Measurements from ENCODE around the gene CISD2. TPM values are rescaled to one million over a fixed set of nuclear protein-coding genes. Genes with fewer than 3 reads are reported as not detected.
"Not testable (repeated sequence)": the region's sequence is repeated elsewhere in the genome, so short reads cannot be mapped to it uniquely, and the experiment has no call there.

Gene CISD2, protein sequence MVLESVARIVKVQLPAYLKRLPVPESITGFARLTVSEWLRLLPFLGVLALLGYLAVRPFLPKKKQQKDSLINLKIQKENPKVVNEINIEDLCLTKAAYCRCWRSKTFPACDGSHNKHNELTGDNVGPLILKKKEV
- total RNA-seq, result 10 to 100 TPM; 29.0 to 36.9 (median 29.1) TPM

DNA sequence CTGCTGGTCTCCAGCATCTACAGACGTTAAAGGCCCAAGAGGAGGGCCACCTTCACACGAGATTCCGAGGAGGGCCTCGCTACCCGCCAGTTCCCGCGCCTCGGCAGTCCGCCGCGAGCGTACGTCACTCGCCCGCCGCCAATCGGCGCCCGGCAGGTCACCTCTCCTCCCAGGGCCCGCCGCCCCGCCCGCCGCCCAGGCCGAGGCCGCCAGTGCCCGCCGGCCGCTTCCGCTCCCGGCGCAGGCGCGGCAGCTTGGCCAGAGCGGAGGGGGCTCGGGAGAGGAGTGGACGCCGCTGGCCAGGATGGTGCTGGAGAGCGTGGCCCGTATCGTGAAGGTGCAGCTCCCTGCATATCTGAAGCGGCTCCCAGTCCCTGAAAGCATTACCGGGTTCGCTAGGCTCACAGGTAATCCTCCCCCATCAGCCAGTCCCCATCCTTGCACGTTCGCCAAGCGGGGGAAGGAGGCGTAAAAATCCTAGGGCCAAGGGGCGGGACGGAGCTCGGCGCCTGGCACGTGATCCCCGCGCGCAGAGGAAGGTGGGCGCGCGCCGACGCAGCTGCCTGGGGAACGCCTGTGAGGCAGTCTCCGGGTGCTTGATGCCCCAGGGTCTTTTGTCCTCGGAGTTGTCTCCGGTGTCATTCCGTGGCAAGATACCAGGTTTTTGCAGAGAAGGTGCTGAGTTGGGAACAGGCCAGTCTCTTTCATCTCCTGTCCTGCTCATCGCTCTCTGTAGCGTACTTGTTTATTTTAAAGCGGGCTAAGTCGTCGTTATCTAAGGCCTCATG lies at the start of gene CISD2:
Gene CISD2 (plus strand): TSS at position 212 of the 788 bp plus-strand sequence. CDS start 93 bp downstream, at position 305.
- H3K9me3 Mint-ChIP-seq, result no peaks in the 10 kb centered on the region
- H3K27me3 Mint-ChIP-seq (ENCODE audit: low read depth), result no peaks in the 10 kb centered on the region
- peaks cover 61% of the 10 kb centered on the region for H3K4me1 Mint-ChIP-seq (ENCODE audit: low read depth)
- DNase-seq (peak; percentile 84), ATAC-seq (peak; percentile 90 to 92)
- peaks cover 8% of the 10 kb centered on the region for H3K36me3 Mint-ChIP-seq (ENCODE audit: insufficient read depth)
- peak within 1 kb of the TSS; percentile 85 for H3K4me3 Mint-ChIP-seq

DNA sequence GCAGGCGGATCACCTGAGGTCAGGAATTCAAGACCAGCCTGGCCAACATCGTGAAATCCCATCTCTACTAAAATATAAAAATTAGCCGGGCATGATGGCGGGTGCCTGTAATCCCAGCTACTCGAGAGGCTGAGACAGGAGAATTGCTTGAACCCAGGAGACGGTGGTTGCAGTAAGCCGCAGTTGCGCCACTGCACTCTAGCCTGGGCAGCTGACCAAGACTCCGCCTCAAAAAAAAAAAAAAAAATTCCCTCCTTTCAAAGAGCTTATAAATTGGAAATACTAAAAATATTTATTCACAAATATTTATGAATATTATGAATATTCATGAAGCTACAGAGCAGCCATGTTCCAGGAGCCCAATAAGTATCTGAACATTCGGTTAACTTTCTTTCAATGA lies 49.7 kb upstream of the CISD2 start:
- DNase-seq; H3K9me3 Mint-ChIP-seq; ATAC-seq; H3K27me3 Mint-ChIP-seq (ENCODE audit: low read depth): not testable (repeated sequence)
- Mint-ChIP-seq H3K4me3 (peak overlapping the region; percentile 61), H3K36me3 (ENCODE audit: insufficient read depth) (peaks cover 51% of the 10 kb centered on the region), H3K4me1 (ENCODE audit: low read depth) (peaks cover 83% of the 10 kb centered on the region)

DNA sequence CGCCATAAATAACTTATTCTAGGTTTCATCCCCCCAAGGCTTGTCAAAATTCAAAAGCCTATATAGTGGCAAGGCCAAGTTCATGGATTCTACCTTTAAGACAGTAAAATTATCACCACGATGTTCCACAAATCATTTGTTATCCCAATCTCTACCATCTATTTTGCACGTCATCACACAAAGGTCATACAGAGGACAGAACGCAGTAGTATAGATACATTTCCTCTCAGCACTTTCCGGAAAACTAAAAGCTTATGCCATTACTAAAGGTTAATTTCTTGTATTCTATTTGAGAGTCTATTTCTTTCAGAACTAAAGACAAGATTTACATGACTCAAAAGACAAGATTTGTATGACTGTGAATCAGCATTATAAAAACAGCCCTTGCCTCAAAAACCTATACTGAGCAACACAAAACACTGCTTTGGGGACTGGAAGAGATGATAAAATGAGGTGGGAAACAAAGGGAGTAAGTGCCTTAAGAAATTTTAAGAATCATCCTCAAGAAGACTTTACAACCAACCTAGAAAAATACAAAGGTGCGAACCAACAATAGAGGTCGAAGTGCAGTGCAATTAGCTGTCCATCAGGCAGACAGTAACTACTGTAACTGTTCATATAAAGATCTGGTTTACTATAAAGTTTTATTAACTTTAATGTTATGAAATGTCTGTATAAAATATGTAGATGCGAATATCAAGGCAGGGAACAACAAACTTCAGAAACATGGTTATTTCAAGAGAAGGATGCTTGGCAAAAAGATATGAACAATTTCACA lies 49.0 kb upstream of the CISD2 start:
- H3K27me3 Mint-ChIP-seq (ENCODE audit: low read depth), result no peaks in the 10 kb centered on the region
- H3K9me3 Mint-ChIP-seq, result no peaks in the 10 kb centered on the region
- DNase-seq (no peak), ATAC-seq (peak; percentile 74 to 77)
- no peak overlapping the region for H3K4me3 Mint-ChIP-seq
- peaks cover 78% of the 10 kb centered on the region for H3K4me1 Mint-ChIP-seq (ENCODE audit: low read depth)
- peaks cover 51% of the 10 kb centered on the region for H3K36me3 Mint-ChIP-seq (ENCODE audit: insufficient read depth)

DNA sequence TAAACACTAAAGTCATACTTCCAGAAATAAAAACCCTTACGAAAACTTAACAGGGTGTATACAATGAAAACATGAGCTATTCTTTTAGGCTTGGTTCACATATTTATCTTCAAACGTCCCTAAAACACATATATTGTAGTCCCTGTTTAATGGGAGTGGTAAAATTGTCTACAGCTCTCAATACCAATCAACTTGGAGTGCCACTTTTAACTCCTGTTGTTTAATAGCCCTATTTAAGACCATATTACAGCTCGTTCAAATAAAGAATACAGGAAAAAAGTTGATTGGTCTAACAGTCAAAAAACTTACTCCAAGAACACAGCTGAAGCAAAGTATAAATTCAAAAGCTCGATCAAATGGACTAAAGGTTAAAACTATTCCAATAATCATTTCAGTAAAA lies 45.3 kb upstream of the CISD2 start:
- Mint-ChIP-seq H3K4me3 (no peak overlapping the region), H3K4me1 (ENCODE audit: low read depth) (peaks cover 51% of the 10 kb centered on the region), H3K9me3 (no peaks in the 10 kb centered on the region), H3K27me3 (ENCODE audit: low read depth) (no peaks in the 10 kb centered on the region), H3K36me3 (ENCODE audit: insufficient read depth) (peaks cover 35% of the 10 kb centered on the region)
- ATAC-seq (no peak), DNase-seq (no peak)

DNA sequence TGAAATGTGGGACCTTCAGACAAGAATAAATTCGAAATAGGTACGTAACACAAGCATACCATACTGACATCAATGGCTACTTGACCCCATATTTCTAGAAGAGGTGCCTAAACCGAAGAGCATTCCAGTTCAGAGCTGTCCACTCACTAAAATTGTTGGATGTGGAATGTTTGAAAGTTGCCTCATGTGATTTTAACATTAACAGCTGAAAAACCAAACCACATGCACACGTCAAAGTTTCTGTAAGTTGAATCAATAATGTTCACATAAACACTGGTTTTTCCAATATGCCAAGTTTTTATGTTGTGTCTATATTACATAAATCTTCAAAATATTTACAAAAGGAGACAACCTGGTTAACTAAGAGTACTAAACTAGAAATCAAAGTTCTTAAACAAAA lies 44.9 kb upstream of the CISD2 start:
- ATAC-seq, result no peak
- no peak overlapping the region for H3K4me3 Mint-ChIP-seq
- H3K27me3 Mint-ChIP-seq (ENCODE audit: low read depth), result no peaks in the 10 kb centered on the region
- no peak for DNase-seq
- peaks cover 31% of the 10 kb centered on the region for H3K36me3 Mint-ChIP-seq (ENCODE audit: insufficient read depth)
- no peaks in the 10 kb centered on the region for H3K9me3 Mint-ChIP-seq
- peaks cover 51% of the 10 kb centered on the region for H3K4me1 Mint-ChIP-seq (ENCODE audit: low read depth)

DNA sequence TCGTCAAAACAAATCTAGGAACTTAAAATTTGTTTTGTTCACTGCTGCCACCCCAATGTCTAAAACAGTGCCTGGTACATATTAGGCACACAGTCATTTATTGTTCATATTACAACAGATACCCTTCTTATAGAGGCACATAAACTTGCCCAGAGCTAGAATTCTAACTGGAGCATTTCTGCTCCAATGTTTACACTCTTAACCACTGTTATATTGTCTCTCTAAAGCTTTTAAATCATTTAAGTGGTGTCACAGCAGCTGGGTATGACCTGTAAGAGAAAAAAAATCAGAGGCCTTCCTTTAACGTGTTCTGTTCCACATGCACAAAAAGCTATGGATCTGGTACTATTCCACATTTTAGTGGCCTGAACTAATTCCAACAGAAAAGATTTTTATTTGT lies 44.4 kb upstream of the CISD2 start:
- Mint-ChIP-seq H3K4me1 (ENCODE audit: low read depth) (peaks cover 54% of the 10 kb centered on the region), H3K4me3 (no peak overlapping the region), H3K27me3 (ENCODE audit: low read depth) (no peaks in the 10 kb centered on the region), H3K9me3 (no peaks in the 10 kb centered on the region), H3K36me3 (ENCODE audit: insufficient read depth) (peaks cover 30% of the 10 kb centered on the region)
- no peak for DNase-seq
- no peak for ATAC-seq

DNA sequence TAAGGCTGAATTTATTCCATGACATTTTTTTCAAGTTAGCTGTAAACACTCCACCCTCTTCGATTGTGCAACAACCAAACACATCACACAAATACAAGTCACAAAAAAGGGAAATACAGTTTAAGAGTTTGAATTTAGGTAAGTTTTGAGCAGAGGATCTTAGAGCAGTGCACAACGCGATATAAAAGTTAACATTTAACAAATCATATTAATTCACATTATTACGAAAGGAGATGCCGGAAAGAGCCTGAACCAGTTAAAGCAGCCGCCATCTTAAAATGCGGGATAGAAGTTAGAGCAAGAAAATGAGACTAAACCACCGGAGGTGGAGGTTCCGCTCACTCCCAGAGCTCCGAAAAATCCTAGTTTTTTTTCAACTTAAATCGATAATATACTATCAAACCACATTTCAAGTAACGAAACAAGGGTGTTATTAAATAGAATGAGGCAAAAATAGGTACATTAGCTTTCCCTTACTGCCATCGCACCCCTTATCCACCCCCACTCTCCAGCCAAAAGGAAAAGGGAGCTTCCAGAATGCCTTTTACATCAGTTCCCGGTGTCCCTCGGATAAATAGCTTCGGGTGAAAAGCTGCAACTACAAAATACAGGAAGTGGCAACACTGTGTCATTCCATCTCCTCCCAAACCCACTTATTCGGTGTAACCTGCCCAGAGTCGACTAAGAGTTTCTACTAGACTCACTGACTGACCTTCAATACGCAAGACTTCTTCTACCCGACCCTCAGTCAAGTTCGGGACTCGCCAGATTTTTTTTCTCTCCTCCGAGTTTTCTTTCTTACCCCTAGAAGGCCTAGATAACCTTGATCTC lies 43.3 kb upstream of the CISD2 start:
- DNase-seq (peak; percentile 20), ATAC-seq (no peak)
- peaks cover 22% of the 10 kb centered on the region for H3K36me3 Mint-ChIP-seq (ENCODE audit: insufficient read depth)
- peaks cover 44% of the 10 kb centered on the region for H3K4me1 Mint-ChIP-seq (ENCODE audit: low read depth)
- no peaks in the 10 kb centered on the region for H3K27me3 Mint-ChIP-seq (ENCODE audit: low read depth)
- no peaks in the 10 kb centered on the region for H3K9me3 Mint-ChIP-seq
- no peak overlapping the region for H3K4me3 Mint-ChIP-seq

DNA sequence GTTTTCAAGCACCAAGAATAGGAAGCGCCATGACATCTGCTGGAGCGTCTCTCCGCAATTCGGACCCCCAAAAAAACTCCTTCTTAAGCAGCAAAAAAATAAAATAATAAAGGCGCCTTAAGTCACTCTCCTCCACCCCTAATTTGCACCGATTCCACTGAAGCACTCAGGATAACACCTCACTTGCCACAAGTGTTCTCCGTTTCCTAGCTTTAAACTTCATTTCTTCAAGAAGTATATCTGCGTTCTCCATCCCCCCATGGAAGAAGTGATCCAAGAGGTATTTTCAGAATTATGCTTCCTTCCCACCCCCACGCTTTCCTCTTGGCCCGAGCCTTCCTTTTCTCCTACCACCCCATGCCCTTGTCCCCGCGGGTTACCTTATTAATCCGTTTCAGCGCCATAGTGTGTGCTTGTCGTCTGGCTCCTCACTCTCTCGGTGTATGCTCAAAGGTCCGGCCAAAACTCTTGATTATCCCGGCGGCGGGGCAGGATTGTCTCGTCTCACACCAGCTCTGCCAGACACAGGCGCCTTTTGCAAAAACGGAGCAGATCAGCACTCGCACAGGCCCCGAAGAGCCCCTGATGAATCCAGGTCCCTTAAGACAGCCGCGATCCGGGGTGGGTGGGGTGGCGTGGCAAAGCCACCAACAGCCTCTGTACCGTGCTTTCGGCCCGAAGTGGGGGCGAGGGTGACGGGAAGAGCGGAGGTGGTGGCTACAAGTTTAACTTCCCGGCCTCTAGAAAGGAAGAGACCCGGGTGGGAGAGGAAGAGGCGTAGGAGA lies 42.5 kb upstream of the CISD2 start:
- no peaks in the 10 kb centered on the region for H3K27me3 Mint-ChIP-seq (ENCODE audit: low read depth)
- H3K4me1 Mint-ChIP-seq (ENCODE audit: low read depth), result peaks cover 36% of the 10 kb centered on the region
- H3K36me3 Mint-ChIP-seq (ENCODE audit: insufficient read depth), result peaks cover 17% of the 10 kb centered on the region
- no peak for DNase-seq
- no peaks in the 10 kb centered on the region for H3K9me3 Mint-ChIP-seq
- ATAC-seq, result no peak
- H3K4me3 Mint-ChIP-seq, result no peak overlapping the region

DNA sequence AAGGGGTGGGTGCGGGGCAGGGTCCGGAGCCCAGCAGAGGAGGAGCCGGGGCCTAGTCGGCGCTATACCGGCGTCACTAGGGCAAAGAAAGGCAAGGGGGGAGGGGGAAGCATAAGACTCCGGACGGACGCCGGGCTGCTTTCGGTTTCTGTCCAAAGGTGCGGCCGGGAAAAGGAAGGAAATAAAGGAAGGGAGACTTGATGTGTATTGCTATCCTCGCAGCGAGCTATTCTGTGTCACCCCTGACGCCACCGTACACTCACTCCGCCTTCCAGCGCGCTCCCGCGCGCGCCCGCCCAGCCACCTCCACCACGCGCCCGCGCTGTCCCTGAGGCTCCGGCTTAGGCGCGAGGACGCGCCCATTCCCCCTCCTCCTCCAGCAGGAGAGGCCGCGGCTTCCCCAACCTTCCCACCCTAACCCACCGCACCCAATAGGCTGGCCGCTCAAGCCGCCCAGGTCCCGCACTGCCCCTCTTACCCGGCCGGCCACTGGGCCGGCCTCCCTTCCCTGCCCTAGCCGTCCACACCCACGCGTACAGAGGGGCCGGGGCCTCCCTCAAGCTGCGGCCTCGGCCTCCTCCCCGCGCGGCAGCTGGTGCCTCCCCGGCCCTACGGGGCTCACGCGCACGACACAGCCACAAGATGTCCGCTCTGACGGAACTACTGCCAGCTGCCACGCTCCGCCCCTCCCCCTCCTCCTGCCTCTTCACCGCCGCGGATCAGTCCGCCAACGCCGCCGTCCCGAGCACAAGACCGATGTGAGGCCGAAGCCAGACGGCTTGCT lies 41.7 kb upstream of the CISD2 start, which contains the start of gene UBE2D3:
Gene UBE2D3 (minus strand): TSS at position 662 of the 784 bp plus-strand sequence. CDS start 1,043 bp downstream, outside the sequence.
- peak; percentile 93 for DNase-seq
- Mint-ChIP-seq H3K4me3 (no peak within 1 kb of the TSS), H3K27me3 (ENCODE audit: low read depth) (no peaks in the 10 kb centered on the region), H3K36me3 (ENCODE audit: insufficient read depth) (peaks cover 16% of the 10 kb centered on the region), H3K4me1 (ENCODE audit: low read depth) (peaks cover 31% of the 10 kb centered on the region), H3K9me3 (no peaks in the 10 kb centered on the region)
- ATAC-seq, result peak; percentile 57

DNA sequence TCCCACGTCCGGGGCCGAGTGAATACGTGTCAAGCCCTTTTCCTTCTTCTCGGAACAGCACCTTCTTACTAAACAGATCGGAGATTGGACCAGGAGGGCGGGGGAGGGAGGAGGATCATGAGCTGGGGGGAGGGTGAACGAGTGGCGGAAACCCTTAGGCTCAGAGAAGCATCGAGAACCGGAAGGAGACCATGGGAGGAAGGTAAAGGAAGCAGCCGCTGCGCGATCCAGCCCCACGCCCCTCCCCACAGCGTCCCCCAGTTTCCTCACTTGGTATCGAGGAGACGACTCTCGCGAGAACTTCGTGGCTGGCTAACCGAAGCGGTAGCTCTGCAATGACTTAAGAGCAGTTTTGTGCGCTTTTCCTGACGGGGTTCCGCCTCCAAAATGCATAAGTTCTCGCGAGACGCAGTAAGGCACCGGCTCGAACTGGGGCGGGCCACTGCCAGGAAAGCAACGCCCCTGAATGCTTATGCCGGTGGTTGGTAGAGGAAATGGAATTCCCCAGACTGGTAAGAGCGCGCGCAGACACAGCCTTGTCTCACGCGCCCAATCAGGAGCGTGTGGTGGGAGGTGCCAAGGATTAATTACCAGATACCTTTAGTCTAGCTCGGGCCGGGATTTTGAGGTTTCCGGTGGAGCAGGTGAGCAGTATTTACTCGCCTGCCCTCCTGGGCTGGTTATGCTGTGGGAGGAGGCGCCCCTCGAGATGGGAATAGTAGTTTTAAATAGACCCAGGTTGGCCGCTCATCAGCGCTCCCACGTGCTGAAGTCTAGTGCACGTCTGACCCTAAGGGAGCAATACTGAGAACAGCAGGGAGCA lies 40.9 kb upstream of the CISD2 start:
- H3K9me3 Mint-ChIP-seq, result no peaks in the 10 kb centered on the region
- peak; percentile 71 to 72 for ATAC-seq
- H3K4me1 Mint-ChIP-seq (ENCODE audit: low read depth), result peaks cover 29% of the 10 kb centered on the region
- no peaks in the 10 kb centered on the region for H3K27me3 Mint-ChIP-seq (ENCODE audit: low read depth)
- H3K4me3 Mint-ChIP-seq, result no peak overlapping the region
- peak; percentile 99 for DNase-seq
- peaks cover 12% of the 10 kb centered on the region for H3K36me3 Mint-ChIP-seq (ENCODE audit: insufficient read depth)

DNA sequence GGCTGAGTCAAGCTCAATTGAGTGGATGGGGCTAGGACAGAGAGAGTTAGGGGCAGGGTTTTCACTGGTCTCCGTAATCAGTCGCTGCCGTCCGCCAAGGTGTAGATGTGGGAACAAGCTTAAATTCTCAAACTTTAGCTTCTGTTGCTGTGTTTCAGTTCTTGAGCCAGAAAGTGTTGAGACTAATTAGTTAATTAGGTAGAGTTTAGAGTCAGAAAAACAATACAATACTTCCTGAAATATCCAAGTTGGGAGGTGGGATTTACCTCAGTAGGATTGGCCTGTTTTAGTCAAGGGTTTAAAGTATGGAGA lies 40.3 kb upstream of the CISD2 start:
- Mint-ChIP-seq H3K4me3 (no peak overlapping the region), H3K36me3 (ENCODE audit: insufficient read depth) (peaks cover 10% of the 10 kb centered on the region), H3K4me1 (ENCODE audit: low read depth) (peaks cover 26% of the 10 kb centered on the region), H3K27me3 (ENCODE audit: low read depth) (no peaks in the 10 kb centered on the region), H3K9me3 (no peaks in the 10 kb centered on the region)
- ATAC-seq (no peak), DNase-seq (no peak)

DNA sequence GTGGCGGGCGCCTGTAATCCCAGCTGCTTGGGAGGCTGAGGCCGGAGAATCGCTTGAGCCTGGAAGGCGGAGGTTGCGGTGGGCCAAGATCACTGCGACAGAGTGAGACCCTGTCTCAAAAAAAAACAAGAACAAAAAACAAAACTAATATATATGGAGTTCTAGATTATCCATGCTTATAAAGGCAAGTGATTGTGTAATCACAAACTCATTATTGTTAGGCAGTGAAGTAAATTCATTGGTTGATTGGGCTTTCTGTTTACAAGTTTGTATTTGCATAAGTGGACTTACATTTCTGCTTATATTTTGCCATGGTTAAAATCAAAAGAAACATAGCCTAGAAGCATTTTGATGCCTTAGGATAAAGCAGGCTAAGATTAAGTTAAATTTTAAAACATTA lies 39.0 kb upstream of the CISD2 start:
- peaks cover 21% of the 10 kb centered on the region for H3K4me1 Mint-ChIP-seq (ENCODE audit: low read depth)
- H3K27me3 Mint-ChIP-seq (ENCODE audit: low read depth), result no peaks in the 10 kb centered on the region
- H3K36me3 Mint-ChIP-seq (ENCODE audit: insufficient read depth), result peaks cover 7% of the 10 kb centered on the region
- ATAC-seq, result no peak
- no peak for DNase-seq
- no peaks in the 10 kb centered on the region for H3K9me3 Mint-ChIP-seq
- H3K4me3 Mint-ChIP-seq, result no peak overlapping the region

All from activated T-cell treated with anti-CD3 and anti-CD28 coated beads, Interleukin-2, amount 50 U/mL, for 4 hours (primary cell).